ENCODE results near the gene CARNS1.

DNA sequence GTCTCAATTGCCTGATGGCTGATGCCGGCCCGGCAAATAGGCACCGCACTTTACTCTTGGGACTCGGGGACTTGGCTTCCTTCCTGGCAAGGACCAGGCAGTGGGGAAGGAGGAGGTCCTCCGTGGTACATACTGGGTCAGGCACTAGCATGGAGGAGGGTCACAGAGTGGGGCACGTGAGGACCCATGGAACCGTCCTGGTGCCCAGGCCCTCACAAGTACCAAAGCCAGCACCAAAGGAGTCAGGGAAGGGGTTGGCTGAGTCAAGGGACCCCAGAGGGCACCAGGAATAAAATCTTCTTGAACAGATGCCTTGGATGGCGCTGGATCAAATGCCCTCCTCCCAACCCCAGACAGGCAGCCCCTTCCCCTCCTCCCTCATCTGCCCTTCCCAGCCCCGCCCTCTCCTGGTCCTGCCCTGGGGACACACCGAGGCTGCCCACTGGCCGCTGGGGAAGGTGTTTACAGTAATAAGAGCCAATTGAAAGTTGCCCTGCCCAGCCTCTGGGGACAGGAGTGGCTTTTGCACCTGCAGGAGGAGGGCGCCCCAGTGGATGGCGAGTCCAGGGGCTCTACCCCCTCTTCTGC is 5.6 kb upstream of the CARNS1 start:
- TF ChIP-seq, protein P1, sequence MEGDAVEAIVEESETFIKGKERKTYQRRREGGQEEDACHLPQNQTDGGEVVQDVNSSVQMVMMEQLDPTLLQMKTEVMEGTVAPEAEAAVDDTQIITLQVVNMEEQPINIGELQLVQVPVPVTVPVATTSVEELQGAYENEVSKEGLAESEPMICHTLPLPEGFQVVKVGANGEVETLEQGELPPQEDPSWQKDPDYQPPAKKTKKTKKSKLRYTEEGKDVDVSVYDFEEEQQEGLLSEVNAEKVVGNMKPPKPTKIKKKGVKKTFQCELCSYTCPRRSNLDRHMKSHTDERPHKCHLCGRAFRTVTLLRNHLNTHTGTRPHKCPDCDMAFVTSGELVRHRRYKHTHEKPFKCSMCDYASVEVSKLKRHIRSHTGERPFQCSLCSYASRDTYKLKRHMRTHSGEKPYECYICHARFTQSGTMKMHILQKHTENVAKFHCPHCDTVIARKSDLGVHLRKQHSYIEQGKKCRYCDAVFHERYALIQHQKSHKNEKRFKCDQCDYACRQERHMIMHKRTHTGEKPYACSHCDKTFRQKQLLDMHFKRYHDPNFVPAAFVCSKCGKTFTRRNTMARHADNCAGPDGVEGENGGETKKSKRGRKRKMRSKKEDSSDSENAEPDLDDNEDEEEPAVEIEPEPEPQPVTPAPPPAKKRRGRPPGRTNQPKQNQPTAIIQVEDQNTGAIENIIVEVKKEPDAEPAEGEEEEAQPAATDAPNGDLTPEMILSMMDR (conservative IDR thresholded peaks at IDR 0.05 in 1 of 2, IDR thresholded peaks at IDR 0.05 in 1 of 2; ENCODE audit: low read depth in 1 of 2, low read length in 2 of 2), result no peak
- TF ChIP-seq EZH2 (IDR thresholded peaks at IDR 0.05; ENCODE audit: low read length, missing control alignments), result no peak

Data from fibroblast of lung (primary cell).